Mesenchymal stem cell (in vitro differentiated cells and primary cell): Measurements from ENCODE around the gene ZFAND2B.

Experiments
- DNase-seq: peaks from one replicate; pipeline ENCODE4 v3.0.0-alpha.2; 2013
- H2AFZ ChIP-seq: one replicate; pipeline ENCODE4 v1.6.1; 2013; ENCODE audit warnings: low read depth, mild to moderate bottlenecking, control low read depth, inconsistent platforms, low read length, moderate library complexity
- H2AK5ac ChIP-seq: 2 replicates; pipeline ENCODE4 v1.6.1; 2013; ENCODE audit warnings: low read length, moderate library complexity, mild to moderate bottlenecking, inconsistent platforms; ENCODE audit not compliant: severe bottlenecking
- H2BK120ac ChIP-seq: one replicate; pipeline ENCODE4 v1.6.1; 2013; ENCODE audit warnings: low read depth, mild to moderate bottlenecking, inconsistent platforms, low read length, moderate library complexity
- H2BK12ac ChIP-seq, 2 experiments: one replicate each; pipeline ENCODE4 v1.6.1; 2013; ENCODE audit warnings: inconsistent platforms in 2 of 2, low read length in 2 of 2, mild to moderate bottlenecking in 2 of 2, moderate library complexity in 2 of 2, control low read depth in 1 of 2
- H2BK15ac ChIP-seq: one replicate; pipeline ENCODE4 v1.6.1; 2013; ENCODE audit warnings: mild to moderate bottlenecking, low read depth, inconsistent platforms; ENCODE audit not compliant: poor library complexity, severe bottlenecking
- H2BK5ac ChIP-seq: 2 replicates; pipeline ENCODE4 v1.6.1; 2013; ENCODE audit warnings: low read depth, mild to moderate bottlenecking, low read length, control low read depth, inconsistent platforms; ENCODE audit not compliant: poor library complexity, severe bottlenecking
- H3K14ac ChIP-seq, 2 experiments: one replicate each; pipeline ENCODE4 v1.6.1; 2013; ENCODE audit warnings: inconsistent platforms in 2 of 2, low read length in 2 of 2, control low read depth in 1 of 2, mild to moderate bottlenecking in 1 of 2, moderate library complexity in 1 of 2
- H3K18ac ChIP-seq, 2 experiments: one replicate each; pipeline ENCODE4 v1.6.1; 2013; ENCODE audit warnings: inconsistent platforms in 2 of 2, low read length in 2 of 2, control low read depth in 1 of 2, low read depth in 1 of 2, mild to moderate bottlenecking in 1 of 2
- H3K23ac ChIP-seq, 2 experiments: one replicate each; pipeline ENCODE4 v1.6.1; 2013; ENCODE audit warnings: inconsistent platforms in 2 of 2, low read length in 2 of 2, mild to moderate bottlenecking in 2 of 2, moderate library complexity in 2 of 2, control low read depth in 1 of 2
- H3K27ac ChIP-seq: 2 replicates; pipeline ENCODE4 v1.5.1; 2013; ENCODE audit warnings: mild to moderate bottlenecking, moderate library complexity, low read length, control low read depth, inconsistent platforms; ENCODE audit not compliant: poor library complexity, severe bottlenecking
- H3K27me3 ChIP-seq, 2 experiments: 2 replicates each; pipeline versions ENCODE4 v1.6.1 to v1.7.0; 2013; ENCODE audit warnings: low read length in 2 of 2, mild to moderate bottlenecking in 2 of 2, moderate library complexity in 2 of 2, control low read depth in 1 of 2, inconsistent platforms in 1 of 2; ENCODE audit not compliant: control insufficient read depth in 1 of 2, insufficient read depth in 1 of 2
- H3K36me3 ChIP-seq, 2 experiments: 2 replicates each; pipeline versions ENCODE4 v1.6.1 to v1.7.0; 2013; ENCODE audit warnings: low read length in 2 of 2, control low read depth in 1 of 2, inconsistent platforms in 1 of 2, low read depth in 1 of 2, mild to moderate bottlenecking in 1 of 2; ENCODE audit not compliant: insufficient read depth in 2 of 2, control insufficient read depth in 1 of 2
- H3K4ac ChIP-seq, 2 experiments: one replicate each; pipeline ENCODE4 v1.6.1; 2013; ENCODE audit warnings: inconsistent platforms in 2 of 2, low read length in 2 of 2, mild to moderate bottlenecking in 2 of 2, moderate library complexity in 2 of 2, control low read depth in 1 of 2, low read depth in 1 of 2
- H3K4me1 ChIP-seq: 2 replicates; pipeline ENCODE4 v1.6.1; 2013; ENCODE audit warnings: low read depth, low read length, control low read depth; ENCODE audit not compliant: control insufficient read depth, insufficient read depth
- H3K4me2 ChIP-seq: 2 replicates; pipeline ENCODE4 v1.6.1; 2013; ENCODE audit warnings: low read length, mild to moderate bottlenecking, inconsistent platforms; ENCODE audit not compliant: poor library complexity, severe bottlenecking
- H3K4me3 ChIP-seq, 2 experiments: 2 replicates each; pipeline versions ENCODE4 v1.5.1 to v1.7.0; 2013; ENCODE audit warnings: low read length in 2 of 2, mild to moderate bottlenecking in 2 of 2, control low read depth in 1 of 2, low read depth in 1 of 2; ENCODE audit not compliant: insufficient read depth in 1 of 2
- H3K79me1 ChIP-seq: replicated peaks from 2 replicates; pipeline ENCODE4 v1.6.1; 2013; ENCODE audit warnings: mild to moderate bottlenecking, control low read depth, low read length, inconsistent platforms; ENCODE audit not compliant: poor library complexity, severe bottlenecking
- H3K9ac ChIP-seq: 2 replicates; pipeline ENCODE4 v1.7.0; 2013; ENCODE audit warnings: mild to moderate bottlenecking, low read length, moderate library complexity
- H3K9me3 ChIP-seq: 2 replicates; pipeline ENCODE4 v1.7.0; 2013; ENCODE audit warnings: mild to moderate bottlenecking, low read length; ENCODE audit not compliant: control insufficient read depth
- H4K8ac ChIP-seq: one replicate; pipeline ENCODE4 v1.6.1; 2013; ENCODE audit warnings: inconsistent platforms, mild to moderate bottlenecking, low read length, moderate library complexity
- H4K91ac ChIP-seq: one replicate; pipeline ENCODE4 v1.6.1; 2013; ENCODE audit warnings: mild to moderate bottlenecking, low read length, inconsistent platforms
- WGBS: methylation state at CpG from one replicate; pipeline ENCODE4 v1.1.7; 2013; ENCODE audit warnings: mixed read lengths; 5-methylcytosine and 5-hydroxymethylcytosine counted together

The ZFAND2B gene

GRCh38 chr2:219183151-219183772 lies 23.3 kb upstream of the ZFAND2B start:
- H2BK15ac ChIP-seq, result peak overlapping the region; percentile 13
- H3K4me3 ChIP-seq, result no peak overlapping the region
- no peaks in the 10 kb centered on the region for H3K9me3 ChIP-seq
- no peak overlapping the region for H2AK5ac ChIP-seq
- no peak overlapping the region for H3K18ac ChIP-seq
- peaks cover 34% of the 10 kb centered on the region for H3K79me1 ChIP-seq
- peaks cover 44 to 72% of the 10 kb centered on the region in 2 experiments for H3K36me3 ChIP-seq
- H4K8ac ChIP-seq, result no peak overlapping the region
- peak overlapping the region; percentile 1 for H3K9ac ChIP-seq
- H3K4me2 ChIP-seq, result no peak overlapping the region
- H2BK120ac ChIP-seq, result no peak overlapping the region
- no peak overlapping the region for H2BK5ac ChIP-seq
- no peak overlapping the region for H3K14ac ChIP-seq
- no peak overlapping the region for H2AFZ ChIP-seq
- no peak overlapping the region for H4K91ac ChIP-seq
- no peak overlapping the region for H3K27ac ChIP-seq
- 95% methylated on average over 4 of the region's 6 CpGs for WGBS
- no peak overlapping the region for H3K23ac ChIP-seq
- no peaks in the 10 kb centered on the region for H3K27me3 ChIP-seq
- H2BK12ac ChIP-seq, result peak overlapping the region in 1 of 2 experiments; percentile 15
- peaks cover 8% of the 10 kb centered on the region for H3K4me1 ChIP-seq
- no peak for DNase-seq
- H3K4ac ChIP-seq, result no peak overlapping the region

- Histone ChIP-seq H2AFZ (no peak overlapping the region), H2BK15ac (no peak overlapping the region), H3K27ac (no peak overlapping the region), H3K18ac (no peak overlapping the region), H4K8ac (no peak overlapping the region), H3K23ac (no peak overlapping the region), H3K9me3 (no peaks in the 10 kb centered on the region), H3K79me1 (peaks cover 34% of the 10 kb centered on the region), H3K4me2 (no peak overlapping the region), H3K27me3 (no peaks in the 10 kb centered on the region), H3K4me3 (no peak overlapping the region), H3K36me3 (peaks cover 44 to 72% of the 10 kb centered on the region in 2 experiments), H3K14ac (no peak overlapping the region), H3K4me1 (peaks cover 6% of the 10 kb centered on the region), H4K91ac (no peak overlapping the region), H3K4ac (no peak overlapping the region), H3K9ac (no peak overlapping the region), H2AK5ac (no peak overlapping the region), H2BK5ac (no peak overlapping the region), H2BK120ac (no peak overlapping the region), H2BK12ac (no peak overlapping the region)
- 95% methylated on average over 2 of the region's 2 CpGs for WGBS
- DNase-seq, result no peak
These were observed 22.5 kb upstream of the ZFAND2B start for GRCh38 chr2:219184121-219184520.

- Histone ChIP-seq H3K4me2 (no peak overlapping the region), H3K4me1 (peaks cover 2% of the 10 kb centered on the region), H2BK15ac (no peak overlapping the region), H2AK5ac (no peak overlapping the region), H3K9me3 (no peaks in the 10 kb centered on the region), H2BK120ac (no peak overlapping the region), H3K4me3 (no peak overlapping the region), H2AFZ (no peak overlapping the region), H3K23ac (no peak overlapping the region), H3K18ac (no peak overlapping the region), H3K14ac (no peak overlapping the region), H4K91ac (no peak overlapping the region), H4K8ac (no peak overlapping the region), H3K36me3 (peaks cover 20 to 45% of the 10 kb centered on the region in 2 experiments), H3K4ac (no peak overlapping the region), H2BK5ac (no peak overlapping the region), H3K9ac (no peak overlapping the region), H3K27me3 (no peaks in the 10 kb centered on the region), H3K27ac (no peak overlapping the region), H2BK12ac (no peak overlapping the region), H3K79me1 (peaks cover 14% of the 10 kb centered on the region)
- DNase-seq, result no peak
- 96% methylated on average over 7 of the region's 7 CpGs for WGBS
These were observed 19.7 kb upstream of the ZFAND2B start for GRCh38 chr2:219186754-219187456.

GRCh38 chr2:219197388-219197787 lies 9.2 kb upstream of the ZFAND2B start:
- H4K8ac ChIP-seq, result no peak overlapping the region
- no peak for DNase-seq
- H3K9me3 ChIP-seq, result no peaks in the 10 kb centered on the region
- peaks cover 11 to 21% of the 10 kb centered on the region in 2 experiments for H3K27me3 ChIP-seq
- H3K14ac ChIP-seq, result no peak overlapping the region
- H2BK15ac ChIP-seq, result no peak overlapping the region
- H2BK120ac ChIP-seq, result no peak overlapping the region
- no peak overlapping the region for H3K27ac ChIP-seq
- no peak overlapping the region for H2AK5ac ChIP-seq
- H3K4me3 ChIP-seq, result no peak overlapping the region
- H3K4ac ChIP-seq, result no peak overlapping the region
- no peak overlapping the region for H2AFZ ChIP-seq
- WGBS, result 95% methylated on average over 1 of the region's 1 CpG
- H4K91ac ChIP-seq, result no peak overlapping the region
- no peak overlapping the region for H3K9ac ChIP-seq
- H3K23ac ChIP-seq, result no peak overlapping the region
- H3K18ac ChIP-seq, result no peak overlapping the region
- no peaks in the 10 kb centered on the region for H3K79me1 ChIP-seq
- H3K4me2 ChIP-seq, result no peak overlapping the region
- no peaks in the 10 kb centered on the region for H3K4me1 ChIP-seq
- H3K36me3 ChIP-seq, result no peaks in the 10 kb centered on the region
- no peak overlapping the region for H2BK5ac ChIP-seq
- no peak overlapping the region for H2BK12ac ChIP-seq
